ENCODE data around the gene DAB2IP. TPM values are rescaled to one million over a fixed set of nuclear protein-coding genes. Genes with fewer than 3 reads are reported as not detected.

The DAB2IP gene
- total RNA-seq, 1 experiment from 2014 or later: 31.0 TPM

DNA sequence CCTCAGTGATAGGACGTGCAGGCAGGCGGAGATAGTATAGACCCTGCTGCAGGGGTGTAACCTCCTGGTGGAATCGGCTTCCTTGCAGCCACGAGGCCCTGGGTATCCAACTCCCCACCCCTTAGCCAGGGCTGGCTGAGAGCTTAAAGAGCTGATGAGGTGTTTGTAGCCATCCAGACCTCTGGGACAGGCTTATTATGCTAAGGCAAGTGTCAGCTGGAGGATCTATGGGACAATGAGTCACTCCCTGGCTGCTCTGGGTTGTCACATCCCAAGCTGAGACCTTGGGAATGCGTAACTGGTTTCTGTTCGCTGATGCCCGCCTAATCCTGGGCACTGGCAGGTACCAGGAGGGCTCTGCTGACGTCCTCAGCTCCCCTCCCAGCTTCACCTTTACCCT lies 38.9 kb downstream of the DAB2IP start:
- Histone ChIP-seq H3K79me2 (ENCODE audit: insufficient read depth, low read length) (no peaks in the 10 kb centered on the region), H3K9me2 (ENCODE audit: insufficient read depth) (no peaks in the 10 kb centered on the region), H3K27me3 (ENCODE audit: insufficient read depth, low read length) (no peaks in the 10 kb centered on the region), H3K4me1 (ENCODE audit: control insufficient read depth in 1 of 2, insufficient read depth in 2 of 2, low read length in 2 of 2) (peaks cover 15 to 41% of the 10 kb centered on the region in 2 experiments), H4K20me1 (ENCODE audit: insufficient read depth) (no peaks in the 10 kb centered on the region), H3K4me2 (ENCODE audit: low read length) (no peak overlapping the region), H3K9ac (ENCODE audit: low read length) (no peak overlapping the region), H3K4me3 (replicated peaks in 1 of 2; ENCODE audit: low read depth in 1 of 2, low read length in 2 of 2) (no peak overlapping the region), H3K36me3 (ENCODE audit: control insufficient read depth in 1 of 2, insufficient read depth in 2 of 2, low read length in 2 of 2) (no peaks in the 10 kb centered on the region), H3K27ac (ENCODE audit: low read depth, low read length) (no peak overlapping the region), H3K9me3 (ENCODE audit: control insufficient read depth in 1 of 2, insufficient read depth in 1 of 2, low read depth in 1 of 2, low read length in 2 of 2) (no peaks in the 10 kb centered on the region), H2AFZ (ENCODE audit: low read depth, low read length, poor library complexity, severe bottlenecking) (no peak overlapping the region)
- CTCF ChIA-PET: interaction anchor here (1.0 to 1.4 kb wide), 2 partner anchors 10 to 12 kb away, joined by 3 read pairs; no protein-coding TSS in a partner anchor
- intact Hi-C loops (cut with micrococcal nuclease): no loop called here
- no TSS peak for BruUV-seq (replicated peaks)
- no peak for ATAC-seq
- DNase-seq (ENCODE audit: low read depth, low spot score): no peak
- RAD21 ChIA-PET (ENCODE audit: low non-redundant PET in 1 of 2, low total read pairs in 2 of 2, uncharacterized antibody in 2 of 2, unreplicated experiment in 2 of 2): no interaction called here
- POLR2A ChIA-PET: no interaction called here
- TF ChIP-seq, protein P1, sequence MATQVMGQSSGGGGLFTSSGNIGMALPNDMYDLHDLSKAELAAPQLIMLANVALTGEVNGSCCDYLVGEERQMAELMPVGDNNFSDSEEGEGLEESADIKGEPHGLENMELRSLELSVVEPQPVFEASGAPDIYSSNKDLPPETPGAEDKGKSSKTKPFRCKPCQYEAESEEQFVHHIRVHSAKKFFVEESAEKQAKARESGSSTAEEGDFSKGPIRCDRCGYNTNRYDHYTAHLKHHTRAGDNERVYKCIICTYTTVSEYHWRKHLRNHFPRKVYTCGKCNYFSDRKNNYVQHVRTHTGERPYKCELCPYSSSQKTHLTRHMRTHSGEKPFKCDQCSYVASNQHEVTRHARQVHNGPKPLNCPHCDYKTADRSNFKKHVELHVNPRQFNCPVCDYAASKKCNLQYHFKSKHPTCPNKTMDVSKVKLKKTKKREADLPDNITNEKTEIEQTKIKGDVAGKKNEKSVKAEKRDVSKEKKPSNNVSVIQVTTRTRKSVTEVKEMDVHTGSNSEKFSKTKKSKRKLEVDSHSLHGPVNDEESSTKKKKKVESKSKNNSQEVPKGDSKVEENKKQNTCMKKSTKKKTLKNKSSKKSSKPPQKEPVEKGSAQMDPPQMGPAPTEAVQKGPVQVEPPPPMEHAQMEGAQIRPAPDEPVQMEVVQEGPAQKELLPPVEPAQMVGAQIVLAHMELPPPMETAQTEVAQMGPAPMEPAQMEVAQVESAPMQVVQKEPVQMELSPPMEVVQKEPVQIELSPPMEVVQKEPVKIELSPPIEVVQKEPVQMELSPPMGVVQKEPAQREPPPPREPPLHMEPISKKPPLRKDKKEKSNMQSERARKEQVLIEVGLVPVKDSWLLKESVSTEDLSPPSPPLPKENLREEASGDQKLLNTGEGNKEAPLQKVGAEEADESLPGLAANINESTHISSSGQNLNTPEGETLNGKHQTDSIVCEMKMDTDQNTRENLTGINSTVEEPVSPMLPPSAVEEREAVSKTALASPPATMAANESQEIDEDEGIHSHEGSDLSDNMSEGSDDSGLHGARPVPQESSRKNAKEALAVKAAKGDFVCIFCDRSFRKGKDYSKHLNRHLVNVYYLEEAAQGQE (IDR thresholded peaks at IDR 0.05; ENCODE audit: low read depth): no peak
- no peak for TF ChIP-seq SRF (IDR thresholded peaks at IDR 0.05; ENCODE audit: low read depth)
- no peak for TF ChIP-seq POLR2A (IDR thresholded peaks at IDR 0.05; ENCODE audit: borderline replicate concordance, extremely low read depth, insufficient read depth, insufficient read length)
- no peak for TF ChIP-seq YY1 (IDR thresholded peaks at IDR 0.05; ENCODE audit: extremely low read depth, insufficient replicate concordance, low read depth, low read length)
- TF ChIP-seq, protein P2, sequence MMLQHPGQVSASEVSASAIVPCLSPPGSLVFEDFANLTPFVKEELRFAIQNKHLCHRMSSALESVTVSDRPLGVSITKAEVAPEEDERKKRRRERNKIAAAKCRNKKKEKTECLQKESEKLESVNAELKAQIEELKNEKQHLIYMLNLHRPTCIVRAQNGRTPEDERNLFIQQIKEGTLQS (IDR thresholded peaks at IDR 0.05): no peak
- TF ChIP-seq RAD21 (IDR thresholded peaks at IDR 0.05; ENCODE audit: low read depth): no peak
- no peak for TF ChIP-seq FOSL1 (IDR thresholded peaks at IDR 0.05; ENCODE audit: low read depth)
- TF ChIP-seq ELF1 (IDR thresholded peaks at IDR 0.05; ENCODE audit: borderline replicate concordance, low read depth): no peak
- no peak for TF ChIP-seq CBX3 (IDR thresholded peaks at IDR 0.05; ENCODE audit: low read depth)
- no peak for TF ChIP-seq JUND (IDR thresholded peaks at IDR 0.05)
- TF ChIP-seq EGR1 (IDR thresholded peaks at IDR 0.05; ENCODE audit: low read depth): no peak
- TF ChIP-seq SP1 (IDR thresholded peaks at IDR 0.05; ENCODE audit: low read depth): no peak
- no peak for TF ChIP-seq POLR2AphosphoS5 (IDR thresholded peaks at IDR 0.05; ENCODE audit: low read depth, low read length)

All from HCT116 (cell line).